HEK293 (cell line): ENCODE measurements around the gene MPPED1.

Experiments
- CTCF ChIA-PET: fragments of 350-600 bp; formaldehyde crosslinking; extraction: SDS; loops from one replicate; lab custom pipeline; 2021; ENCODE audit warnings: antibody characterized with exemption; lab: Yijun Ruan, JAX
- POLR2A ChIA-PET: fragments of 300-600 bp; formaldehyde crosslinking; extraction: SDS; loops from one replicate; lab custom pipeline; 2020; ENCODE audit warnings: antibody characterized with exemption, inconsistent platforms; lab: Yijun Ruan, JAX
- H3K27ac ChIP-seq: fragments of 200-500 bp; sonication (Bioruptor generic); 2 replicates; pipeline ENCODE4 v1.5.1; 2014; ENCODE audit warnings: low read depth, low read length, control low read depth, inconsistent platforms; ENCODE audit errors: extremely low read depth
- H3K36me3 ChIP-seq, 2 experiments: fragments of 200-500 bp in 1 of 2; sonication (Bioruptor generic) in 1 of 2; 1 replicate in 1 of 2; 2 replicates in 1 of 2; pipeline ENCODE4 v1.5.1; 2014 to 2017; ENCODE audit warnings: inconsistent platforms in 2 of 2, low read length in 2 of 2; ENCODE audit not compliant: control insufficient read depth in 2 of 2, insufficient read depth in 1 of 2
- H3K4me1 ChIP-seq: fragments of 200-500 bp; sonication (Bioruptor generic); 2 replicates; pipeline ENCODE4 v1.5.1; 2014; ENCODE audit warnings: mild to moderate bottlenecking, low read length, inconsistent platforms; ENCODE audit not compliant: control insufficient read depth, insufficient read depth
- H3K4me3 ChIP-seq: 2 replicates; pipeline ENCODE4 v1.5.1; 2011; ENCODE audit warnings: low read depth, mild to moderate bottlenecking, control low read depth, low read length, moderate library complexity
- H3K9me3 ChIP-seq: fragments of 200-500 bp; sonication (Bioruptor generic); 2 replicates; pipeline ENCODE4 v1.5.1; 2014; ENCODE audit warnings: low read depth, low read length, inconsistent platforms; ENCODE audit not compliant: control insufficient read depth, insufficient read depth
- BCL11A ChIP-seq: fragments of 450-650 bp; formaldehyde crosslinking; IDR thresholded peaks from 2 replicates; pipeline ENCODE4 v1.5.1; 2016; ENCODE audit warnings: low read depth, missing biosample characterization, missing genetic modification characterization
- GFI1B ChIP-seq: fragments of 450-650 bp; formaldehyde crosslinking; IDR thresholded peaks from 2 replicates; pipeline ENCODE4 v1.5.1; 2016; ENCODE audit warnings: missing biosample characterization, missing genetic modification characterization
- KLF10 ChIP-seq: fragments of 450-650 bp; IDR thresholded peaks from 2 replicates; pipeline ENCODE4 v1.5.1; 2018; ENCODE audit warnings: missing biosample characterization, mild to moderate bottlenecking, missing genetic modification characterization
- KLF16 ChIP-seq: fragments of 450-650 bp; formaldehyde crosslinking; IDR thresholded peaks from 2 replicates; pipeline ENCODE4 v1.5.1; 2017; ENCODE audit warnings: missing biosample characterization, missing genetic modification characterization
- MEIS1 ChIP-seq: sonication (generic); formaldehyde crosslinking; IDR thresholded peaks from 2 replicates; pipeline ENCODE4 v1.8.1; 2022; ENCODE audit warnings: missing genetic modification reagents, mild to moderate bottlenecking, borderline replicate concordance
- MZF1 ChIP-seq: fragments of 450-650 bp; formaldehyde crosslinking; IDR thresholded peaks from 2 replicates; pipeline ENCODE4 v1.5.1; 2017; ENCODE audit warnings: missing biosample characterization, missing genetic modification characterization, borderline replicate concordance
- ZFP37 ChIP-seq: fragments of 450-650 bp; formaldehyde crosslinking; IDR thresholded peaks from 2 replicates; pipeline ENCODE4 v1.5.1; 2016; ENCODE audit warnings: missing biosample characterization, missing genetic modification characterization
- ZNF121 ChIP-seq: fragments of 450-650 bp; formaldehyde crosslinking; IDR thresholded peaks from 2 replicates; pipeline ENCODE4 v1.5.1; 2016; ENCODE audit warnings: missing biosample characterization, missing genetic modification characterization
- ZNF138 ChIP-seq: fragments of 450-650 bp; formaldehyde crosslinking; IDR thresholded peaks from 2 replicates; pipeline ENCODE4 v1.5.1; 2016; ENCODE audit warnings: missing biosample characterization, missing genetic modification characterization, borderline replicate concordance
- ZNF146 ChIP-seq: fragments of 450-650 bp; formaldehyde crosslinking; IDR thresholded peaks from 2 replicates; pipeline ENCODE4 v1.5.1; 2016; ENCODE audit warnings: missing biosample characterization, missing genetic modification characterization
- ZNF19 ChIP-seq: fragments of 450-650 bp; formaldehyde crosslinking; IDR thresholded peaks from 2 replicates; pipeline ENCODE4; 2016; ENCODE audit warnings: missing biosample characterization, missing genetic modification characterization, low read depth
- ZNF280C ChIP-seq: fragments of 450-650 bp; formaldehyde crosslinking; IDR thresholded peaks from 2 replicates; pipeline ENCODE4 v1.5.1; 2016; ENCODE audit warnings: missing biosample characterization, missing genetic modification characterization
- ZNF324 ChIP-seq: fragments of 450-650 bp; formaldehyde crosslinking; IDR thresholded peaks from 2 replicates; pipeline ENCODE4 v1.5.1; 2016; ENCODE audit warnings: missing biosample characterization, missing genetic modification characterization
- ZNF354C ChIP-seq: fragments of 450-650 bp; formaldehyde crosslinking; IDR thresholded peaks from 2 replicates; pipeline ENCODE4 v1.5.1; 2016; ENCODE audit warnings: missing biosample characterization, missing genetic modification characterization, low read depth, borderline replicate concordance
- ZNF366 ChIP-seq: fragments of 450-650 bp; formaldehyde crosslinking; conservative IDR thresholded peaks from 2 replicates; pipeline ENCODE4 v1.5.1; 2016; ENCODE audit warnings: missing biosample characterization, missing genetic modification characterization
- ZNF433 ChIP-seq: fragments of 450-650 bp; formaldehyde crosslinking; IDR thresholded peaks from 2 replicates; pipeline ENCODE4 v1.5.1; 2016; ENCODE audit warnings: missing biosample characterization, missing genetic modification characterization, low read depth
- ZNF544 ChIP-seq: fragments of 450-650 bp; formaldehyde crosslinking; IDR thresholded peaks from 2 replicates; pipeline ENCODE4 v1.5.0; 2017; ENCODE audit warnings: missing biosample characterization, missing genetic modification characterization
- ZNF555 ChIP-seq: fragments of 450-650 bp; formaldehyde crosslinking; conservative IDR thresholded peaks from 2 replicates; pipeline ENCODE4 v1.5.1; 2017; ENCODE audit warnings: missing biosample characterization, mild to moderate bottlenecking, missing genetic modification characterization, inconsistent platforms
- ZNF621 ChIP-seq: fragments of 450-650 bp; formaldehyde crosslinking; IDR thresholded peaks from 2 replicates; pipeline ENCODE4 v1.5.1; 2017; ENCODE audit warnings: missing biosample characterization, missing genetic modification characterization
- ZNF645 ChIP-seq: fragments of 450-650 bp; formaldehyde crosslinking; IDR thresholded peaks from 2 replicates; pipeline ENCODE4; 2016; ENCODE audit warnings: missing biosample characterization, missing genetic modification characterization
- ZNF654 ChIP-seq: fragments of 450-650 bp; formaldehyde crosslinking; IDR thresholded peaks from 2 replicates; pipeline ENCODE4 v1.5.1; 2016; ENCODE audit warnings: low read depth, missing biosample characterization, missing genetic modification characterization
- ZNF747 ChIP-seq: fragments of 450-650 bp; formaldehyde crosslinking; IDR thresholded peaks from 2 replicates; pipeline ENCODE4 v1.5.1; 2016; ENCODE audit warnings: missing biosample characterization, missing genetic modification characterization
- ZNF768 ChIP-seq: fragments of 450-650 bp; formaldehyde crosslinking; IDR thresholded peaks from 2 replicates; pipeline ENCODE4 v1.5.1; 2018; ENCODE audit warnings: missing biosample characterization, mild to moderate bottlenecking, missing genetic modification characterization
- ZNF785 ChIP-seq: fragments of 450-650 bp; formaldehyde crosslinking; IDR thresholded peaks from 2 replicates; pipeline ENCODE4 v1.5.1; 2016; ENCODE audit warnings: missing biosample characterization, missing genetic modification characterization
- TF ChIP-seq, protein P1 (sequence below): fragments of 450-650 bp; formaldehyde crosslinking; optimal IDR thresholded peaks from 2 replicates; pipeline ENCODE3; 2016; ENCODE audit warnings: missing biosample characterization, mild to moderate bottlenecking, missing genetic modification characterization

The MPPED1 gene

GRCh38 chr22:43533656-43534428 is 122.0 kb downstream of the MPPED1 start (continued):
- TF ChIP-seq ZNF645 (tag by site-specific recombination): no peak
- TF ChIP-seq ZNF785 (tag by site-specific recombination): no peak
- TF ChIP-seq ZNF433 (tag by site-specific recombination): no peak
- TF ChIP-seq, protein P1, sequence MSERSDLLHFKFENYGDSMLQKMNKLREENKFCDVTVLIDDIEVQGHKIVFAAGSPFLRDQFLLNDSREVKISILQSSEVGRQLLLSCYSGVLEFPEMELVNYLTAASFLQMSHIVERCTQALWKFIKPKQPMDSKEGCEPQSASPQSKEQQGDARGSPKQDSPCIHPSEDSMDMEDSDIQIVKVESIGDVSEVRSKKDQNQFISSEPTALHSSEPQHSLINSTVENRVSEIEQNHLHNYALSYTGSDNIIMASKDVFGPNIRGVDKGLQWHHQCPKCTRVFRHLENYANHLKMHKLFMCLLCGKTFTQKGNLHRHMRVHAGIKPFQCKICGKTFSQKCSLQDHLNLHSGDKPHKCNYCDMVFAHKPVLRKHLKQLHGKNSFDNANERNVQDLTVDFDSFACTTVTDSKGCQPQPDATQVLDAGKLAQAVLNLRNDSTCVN (tag by site-specific recombination): no peak
- no peak for TF ChIP-seq ZNF621 (tag by site-specific recombination)
- TF ChIP-seq KLF10 (tag by site-specific recombination): no peak
- TF ChIP-seq ZNF138 (tag by site-specific recombination): no peak

DNA sequence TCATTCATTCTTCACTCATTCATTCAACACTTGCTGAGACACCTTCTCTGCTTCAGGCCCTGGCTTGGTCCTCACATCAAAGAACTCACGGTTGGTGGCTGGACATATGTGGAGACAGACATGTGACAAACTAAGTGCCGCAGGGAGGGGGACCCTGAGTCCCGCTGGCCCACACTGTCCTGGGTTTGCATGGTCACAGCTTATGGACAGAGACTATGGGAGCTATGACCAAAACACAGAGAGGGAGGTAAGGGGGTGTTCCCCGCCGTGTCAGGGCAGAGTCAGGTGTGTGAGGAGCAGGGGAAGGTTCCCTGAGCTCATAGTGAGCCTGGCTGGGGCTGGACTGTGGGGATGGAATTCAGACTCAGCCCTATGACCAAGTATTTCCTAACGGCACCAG is 123.1 kb downstream of the MPPED1 start:
- no peak for TF ChIP-seq ZNF747 (tag by site-specific recombination)
- TF ChIP-seq ZNF654 (tag by site-specific recombination): no peak
- TF ChIP-seq ZNF19: no peak
- TF ChIP-seq KLF16 (tag by site-specific recombination): no peak
- no peak for TF ChIP-seq ZNF768 (tag by site-specific recombination)
- TF ChIP-seq ZNF121 (tag by site-specific recombination): no peak
- TF ChIP-seq ZNF544 (tag by site-specific recombination): no peak
- TF ChIP-seq MEIS1 (CRISPR knock-in tag): no peak
- no peak for TF ChIP-seq ZFP37 (tag by site-specific recombination)
- TF ChIP-seq ZNF555: no peak
- no peak for TF ChIP-seq ZNF366 (tag by site-specific recombination)
- no peak for TF ChIP-seq BCL11A
- TF ChIP-seq ZNF324 (tag by site-specific recombination): no peak
- no peak for TF ChIP-seq GFI1B (tag by site-specific recombination)
- TF ChIP-seq ZNF354C: no peak
- no peak for TF ChIP-seq ZNF280C (tag by site-specific recombination)
- no peak for TF ChIP-seq MZF1 (tag by site-specific recombination)
- TF ChIP-seq ZNF146 (tag by site-specific recombination): no peak
- ChIA-PET CTCF (interaction anchor here (0.7 kb wide), 1 partner anchor 151 kb away, joined by 3 read pairs; no protein-coding TSS in a partner anchor), POLR2A (no interaction called here)
- Histone ChIP-seq H3K27ac (no peak overlapping the region), H3K36me3 (no peaks in the 10 kb centered on the region), H3K9me3 (no peaks in the 10 kb centered on the region), H3K4me3 (no peak overlapping the region), H3K4me1 (no peaks in the 10 kb centered on the region)
